ENCODE measurements around the gene RARS1. TPM values are rescaled to one million over a fixed set of nuclear protein-coding genes. Genes with fewer than 3 reads are reported as not detected.

RARS1 gene
- total RNA-seq (2021; fragmentation: NEBNext Ultra II Directional; extraction: Animal tissue kit (Norgen Biotek cat#: 25700)), result 100 to 1,000 TPM; 151 to 184 (median 168) TPM
- long read RNA-seq, transcript RARS-201 (15 exons, 2,146 nt), result major isoform, 121 of 204 reads
- long read RNA-seq, partial matches to known transcripts, result 74 of 204 reads
- long read RNA-seq, other reads (novel, unspliced or antisense), result 9 of 204 reads

GRCh38 chr5:168486136-168486879, at the start of gene RARS1:
RARS1 (plus strand) TSS chr5:168486471; CDS start chr5:168486499, 28 bp downstream.
- peak; percentile 90 for TF ChIP-seq CTCF (IDR thresholded peaks at IDR 0.05)
- Mint-ChIP-seq H3K27ac (peak within 1 kb of the TSS; percentile 92), H3K36me3 (ENCODE audit: low read depth) (peaks cover 16% of the 10 kb centered on the region), H3K4me1 (ENCODE audit: low read depth) (peaks cover 35% of the 10 kb centered on the region), H3K9me3 (no peaks in the 10 kb centered on the region), H3K4me3 (peak within 1 kb of the TSS; percentile 100), H3K27me3 (ENCODE audit: insufficient read depth) (no peaks in the 10 kb centered on the region)
- DNase-seq, result peak; percentile 93

- Mint-ChIP-seq H3K36me3 (ENCODE audit: low read depth) (peaks cover 10% of the 10 kb centered on the region; the same call in 1 of the 2 replicates), H3K27ac (no peak overlapping the region; the same call in 1 of the 2 replicates)
These were observed 47.9 kb upstream of the RARS1 start for GRCh38 chr5:168438349-168438748.

GRCh38 chr5:168443533-168443932, 42.7 kb upstream of the RARS1 start:
- no peak overlapping the region for H3K4me3 Mint-ChIP-seq
- H3K36me3 Mint-ChIP-seq (ENCODE audit: low read depth), result no peaks in the 10 kb centered on the region; the same call in 1 of the 2 replicates
- H3K9me3 Mint-ChIP-seq, result no peaks in the 10 kb centered on the region
- no peak overlapping the region for H3K27ac Mint-ChIP-seq
- H3K27me3 Mint-ChIP-seq (ENCODE audit: insufficient read depth), result peaks cover 2% of the 10 kb centered on the region; the same call in 1 of the 2 replicates
- peaks cover under 1% of the 10 kb centered on the region; the same call in 1 of the 2 replicates for H3K4me1 Mint-ChIP-seq (ENCODE audit: low read depth)
- DNase-seq, result no peak
- no peak for TF ChIP-seq CTCF (IDR thresholded peaks at IDR 0.05)

More at GRCh38 chr5:168438349-168438748, 47.9 kb upstream of the RARS1 start:
- TF ChIP-seq CTCF (IDR thresholded peaks at IDR 0.05), result no peak
- Mint-ChIP-seq H3K27me3 (ENCODE audit: insufficient read depth) (peaks cover 1% of the 10 kb centered on the region; the same call in 1 of the 2 replicates), H3K4me1 (ENCODE audit: low read depth) (peaks cover 18% of the 10 kb centered on the region), H3K4me3 (no peak overlapping the region), H3K9me3 (no peaks in the 10 kb centered on the region)
- DNase-seq, result no peak

- no peaks in the 10 kb centered on the region for H3K4me1 Mint-ChIP-seq (ENCODE audit: low read depth)
- TF ChIP-seq CTCF (IDR thresholded peaks at IDR 0.05), result no peak
- peaks cover 2% of the 10 kb centered on the region; the same call in 1 of the 2 replicates for H3K27me3 Mint-ChIP-seq (ENCODE audit: insufficient read depth)
- no peak overlapping the region for H3K27ac Mint-ChIP-seq
- no peak for DNase-seq
- no peaks in the 10 kb centered on the region; the same call in 1 of the 2 replicates for H3K36me3 Mint-ChIP-seq (ENCODE audit: low read depth)
- no peak overlapping the region for H3K4me3 Mint-ChIP-seq
- H3K9me3 Mint-ChIP-seq, result no peaks in the 10 kb centered on the region
These were observed 42.1 kb upstream of the RARS1 start for GRCh38 chr5:168443950-168444700.

- Mint-ChIP-seq H3K9me3 (no peaks in the 10 kb centered on the region), H3K4me1 (ENCODE audit: low read depth) (no peaks in the 10 kb centered on the region), H3K4me3 (no peak overlapping the region), H3K27me3 (ENCODE audit: insufficient read depth) (peaks cover 2% of the 10 kb centered on the region), H3K36me3 (ENCODE audit: low read depth) (no peaks in the 10 kb centered on the region; the same call in 1 of the 2 replicates), H3K27ac (no peak overlapping the region)
- TF ChIP-seq CTCF (IDR thresholded peaks at IDR 0.05), result no peak
- DNase-seq, result no peak
These were observed 39.2 kb upstream of the RARS1 start for GRCh38 chr5:168446983-168447619.

Measured in HFFc6 (cell line).